ENCODE data around the gene R3HDM2. TPM values are rescaled to one million over a fixed set of nuclear protein-coding genes. Genes with fewer than 3 reads are reported as not detected.
A peak's percentile ranks its signal among the peaks of the same experiment; 100 is the strongest.

R3HDM2 gene
- 10 to 100 TPM; 30.7 to 40.8 (median 35.5) TPM for total RNA-seq

GRCh38 chr12:57430931-57431566, at the start of gene R3HDM2:
Gene R3HDM2, minus strand, starts transcription at chr12:57431043. Its CDS starts 120,615 bp downstream, at chr12:57310428.
- Histone ChIP-seq H3K36me3 (no peaks in the 10 kb centered on the region), H3K4me1 (peaks cover 21 to 35% of the 10 kb centered on the region in 2 donors), H3K9me3 (no peaks in the 10 kb centered on the region), H3K4me3 (replicated peaks in 1 of 3) (peak within 1 kb of the TSS in 2 of 3 donors; percentile 37 to 74), H3K27me3 (no peaks in the 10 kb centered on the region), H3K27ac (peak within 1 kb of the TSS; percentile 77 to 95 (median 91))
- TF ChIP-seq POLR2A (IDR thresholded peaks at IDR 0.05), result peak; percentile 65 to 96
- TF ChIP-seq, protein P1, sequence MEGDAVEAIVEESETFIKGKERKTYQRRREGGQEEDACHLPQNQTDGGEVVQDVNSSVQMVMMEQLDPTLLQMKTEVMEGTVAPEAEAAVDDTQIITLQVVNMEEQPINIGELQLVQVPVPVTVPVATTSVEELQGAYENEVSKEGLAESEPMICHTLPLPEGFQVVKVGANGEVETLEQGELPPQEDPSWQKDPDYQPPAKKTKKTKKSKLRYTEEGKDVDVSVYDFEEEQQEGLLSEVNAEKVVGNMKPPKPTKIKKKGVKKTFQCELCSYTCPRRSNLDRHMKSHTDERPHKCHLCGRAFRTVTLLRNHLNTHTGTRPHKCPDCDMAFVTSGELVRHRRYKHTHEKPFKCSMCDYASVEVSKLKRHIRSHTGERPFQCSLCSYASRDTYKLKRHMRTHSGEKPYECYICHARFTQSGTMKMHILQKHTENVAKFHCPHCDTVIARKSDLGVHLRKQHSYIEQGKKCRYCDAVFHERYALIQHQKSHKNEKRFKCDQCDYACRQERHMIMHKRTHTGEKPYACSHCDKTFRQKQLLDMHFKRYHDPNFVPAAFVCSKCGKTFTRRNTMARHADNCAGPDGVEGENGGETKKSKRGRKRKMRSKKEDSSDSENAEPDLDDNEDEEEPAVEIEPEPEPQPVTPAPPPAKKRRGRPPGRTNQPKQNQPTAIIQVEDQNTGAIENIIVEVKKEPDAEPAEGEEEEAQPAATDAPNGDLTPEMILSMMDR (IDR thresholded peaks at IDR 0.05), result no peak
- 2 to 3% methylated on average over 40 to 41 of the region's 41 CpGs for WGBS, 2 donors
- peak; percentile 96 for DNase-seq
- intact Hi-C loops (cut with DNase I), result no loop called here

DNA sequence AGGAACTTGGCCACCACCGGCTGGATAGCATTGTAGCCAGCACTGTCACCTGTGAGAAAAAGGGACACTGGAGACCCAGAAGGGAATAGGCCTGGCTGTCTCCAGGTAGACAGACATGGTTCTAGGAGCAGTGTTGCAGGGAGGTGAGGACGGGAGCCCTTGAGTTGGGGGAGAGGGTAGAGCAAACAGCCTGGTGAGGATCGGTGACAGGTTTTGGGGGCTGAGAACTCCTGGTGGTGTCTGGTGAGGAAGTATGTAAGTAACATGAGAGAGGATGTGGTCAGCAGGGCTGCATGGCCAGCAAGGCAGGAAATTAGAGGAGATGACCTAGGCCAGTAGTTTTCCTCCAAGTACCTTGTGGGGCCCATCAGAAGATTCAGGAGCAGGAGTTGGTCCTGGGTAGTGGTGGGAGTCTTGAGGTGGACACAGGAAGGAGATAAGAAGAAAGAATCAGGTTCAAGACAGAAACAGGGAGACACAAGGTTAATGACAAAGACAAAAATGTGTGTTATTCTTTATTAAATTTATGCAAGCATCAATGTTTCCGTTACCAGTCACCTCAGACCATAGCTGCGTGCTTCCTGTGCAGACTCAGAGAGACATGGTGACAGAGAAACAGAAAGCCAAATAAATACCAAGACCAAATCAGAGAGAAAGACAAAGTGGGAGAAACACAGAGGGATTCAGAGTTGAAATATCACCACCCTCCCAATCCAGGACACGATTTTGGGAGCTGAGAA, 48.7 kb upstream of the R3HDM2 start, which contains the start of gene ARHGAP9:
ARHGAP9 (minus strand) TSS at position 491 of the 740 bp plus-strand sequence; CDS start at position 31, 460 bp downstream.
- Histone ChIP-seq H3K4me3 (replicated peaks in 1 of 3) (no peak within 1 kb of the TSS), H3K9me3 (no peaks in the 10 kb centered on the region), H3K4me1 (peaks cover 13 to 16% of the 10 kb centered on the region in 2 donors), H3K36me3 (no peaks in the 10 kb centered on the region), H3K27me3 (peaks cover 14% of the 10 kb centered on the region), H3K27ac (no peak within 1 kb of the TSS)
- 62 to 74% methylated on average over 6 of the region's 6 CpGs for WGBS, 2 donors
- TF ChIP-seq, protein P1 (IDR thresholded peaks at IDR 0.05), result no peak
- TF ChIP-seq POLR2A (IDR thresholded peaks at IDR 0.05), result no peak
- intact Hi-C loops (cut with DNase I), result no loop called here
- no peak for DNase-seq

DNA sequence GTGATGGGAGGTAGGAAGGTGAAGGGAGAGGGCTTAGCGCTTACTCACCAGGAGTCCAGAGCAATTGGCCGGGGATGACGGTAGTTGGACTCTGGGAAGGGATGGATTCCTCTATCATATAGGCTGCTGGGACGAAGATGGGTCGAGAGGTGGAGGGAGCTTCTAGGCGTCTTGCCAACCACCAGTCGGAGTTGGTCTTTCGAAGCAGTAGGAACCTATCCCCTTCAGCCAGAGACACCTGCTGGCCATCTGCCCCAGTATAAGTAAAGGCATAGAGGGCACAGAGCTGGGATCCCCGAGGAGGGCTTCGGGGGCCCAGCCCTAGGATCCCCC, 48.2 kb upstream of the R3HDM2 start:
- no peak overlapping the region for H3K27ac ChIP-seq
- peaks cover 14% of the 10 kb centered on the region for H3K27me3 ChIP-seq

DNA sequence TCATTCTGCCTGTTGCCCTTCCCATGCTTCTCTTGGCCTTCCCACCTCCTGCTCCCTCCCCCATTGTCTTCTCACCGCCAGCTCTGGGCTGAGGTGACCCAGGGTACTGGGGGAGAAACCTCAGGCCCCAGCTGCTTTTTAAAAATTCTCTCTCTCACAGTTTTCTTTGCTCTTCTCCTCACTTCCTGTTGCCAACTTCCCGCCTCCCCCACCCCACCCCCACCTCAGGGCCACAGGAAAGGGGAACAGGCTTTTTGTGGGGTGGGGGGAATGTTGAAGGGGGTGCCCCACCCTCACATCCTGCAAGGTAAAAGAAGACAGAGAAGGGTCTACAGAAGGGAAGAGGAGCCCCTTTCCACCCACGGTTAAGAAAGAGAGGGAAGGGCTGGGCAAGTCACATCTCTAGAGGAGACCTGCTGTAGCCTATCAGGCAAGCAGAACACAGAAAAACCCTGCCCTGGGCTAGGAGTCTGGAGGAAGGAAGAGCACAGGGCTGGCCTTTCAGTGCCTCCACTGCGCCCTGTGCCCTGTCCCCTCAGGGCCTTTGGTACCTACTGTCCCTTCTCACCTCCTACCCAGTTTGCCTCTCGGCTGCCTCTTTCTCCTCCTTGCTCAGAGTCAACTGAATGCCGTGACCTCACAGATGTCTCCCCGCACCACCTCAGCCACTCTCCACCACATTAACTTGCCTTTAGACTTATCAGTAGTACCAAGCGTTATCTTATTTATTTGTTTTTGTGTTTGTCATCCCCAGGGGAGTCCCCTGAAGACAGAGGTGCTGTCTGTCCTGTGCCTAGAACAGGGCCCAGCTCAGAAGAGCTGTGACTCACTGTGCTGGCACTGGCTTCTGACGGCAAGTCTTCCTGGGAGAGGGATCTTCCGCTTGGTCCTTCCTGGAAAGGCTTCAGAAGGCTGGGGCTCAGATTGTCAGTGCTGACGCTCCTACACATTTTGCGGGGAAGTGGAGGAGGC, 47.2 kb upstream of the R3HDM2 start:
- Histone ChIP-seq H3K9me3 (no peaks in the 10 kb centered on the region), H3K27ac (no peak overlapping the region), H3K36me3 (no peaks in the 10 kb centered on the region), H3K4me3 (replicated peaks in 1 of 3) (no peak overlapping the region), H3K27me3 (peaks cover 14% of the 10 kb centered on the region), H3K4me1 (peaks cover 13 to 16% of the 10 kb centered on the region in 2 donors)
- 68 to 73% methylated on average over 12 of the region's 12 CpGs for WGBS, 2 donors
- DNase-seq, result no peak
- no peak for TF ChIP-seq POLR2A (IDR thresholded peaks at IDR 0.05)
- TF ChIP-seq, protein P1 (IDR thresholded peaks at IDR 0.05), result no peak
- intact Hi-C loops (cut with DNase I), result no loop called here

More for the DNA sequence above, 48.2 kb upstream of the R3HDM2 start:
- WGBS, 2 donors, result 83 to 87% methylated on average over 10 of the region's 10 CpGs
- TF ChIP-seq POLR2A (IDR thresholded peaks at IDR 0.05), result no peak
- TF ChIP-seq, protein P1 (IDR thresholded peaks at IDR 0.05), result no peak
- intact Hi-C loops (cut with DNase I), result no loop called here
- H3K4me3 ChIP-seq (replicated peaks in 1 of 3), result no peak overlapping the region
- DNase-seq, result no peak
- H3K9me3 ChIP-seq, result no peaks in the 10 kb centered on the region
- no peaks in the 10 kb centered on the region for H3K36me3 ChIP-seq
- peaks cover 13 to 16% of the 10 kb centered on the region in 2 donors for H3K4me1 ChIP-seq
